GM19328 (cell line): ENCODE measurements around the gene IGF2BP3.
"Not testable (repeated sequence)": the region's sequence is repeated elsewhere in the genome, so short reads cannot be mapped to it uniquely, and the experiment has no call there.

ENCODE experiments used
- ATAC-seq: cut with Tn5 transposase; IDR thresholded peaks from one replicate; pipeline ENCODE4 v1.9.1; 2021; ENCODE audit warnings: mild to moderate bottlenecking, moderate library complexity; ENCODE audit not compliant: unreplicated experiment

IGF2BP3 gene

GRCh38 chr7:23426876-23427275 lies 43.4 kb downstream of the IGF2BP3 start:
- no peak for ATAC-seq

GRCh38 chr7:23422909-23423308 lies 47.4 kb downstream of the IGF2BP3 start:
- ATAC-seq: no peak

GRCh38 chr7:23422384-23422783 lies 47.9 kb downstream of the IGF2BP3 start:
- no peak for ATAC-seq

- ATAC-seq: no peak
Measured at GRCh38 chr7:23419845-23420244, 50.4 kb downstream of the IGF2BP3 start.

DNA sequence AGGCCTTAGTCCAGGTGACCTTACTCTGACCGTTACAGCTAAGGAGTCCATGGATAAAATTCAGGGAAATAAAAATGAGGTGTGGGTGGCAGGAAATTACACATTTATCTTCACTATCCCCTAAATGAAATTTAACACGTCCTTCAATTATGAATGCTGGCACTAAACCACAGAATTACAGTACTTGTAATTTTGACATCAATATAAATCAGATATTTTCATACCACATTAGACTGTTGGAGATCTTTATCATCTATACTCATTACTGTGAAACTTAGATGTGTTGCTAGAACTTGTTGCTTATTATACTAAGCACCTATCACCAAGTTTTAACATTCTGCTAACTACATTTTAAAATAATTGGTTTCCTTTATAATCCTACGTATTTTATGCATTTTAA lies 51.1 kb downstream of the IGF2BP3 start:
- no peak for ATAC-seq

- ATAC-seq: no peak
Measured at GRCh38 chr7:23418046-23418445, 52.2 kb downstream of the IGF2BP3 start.

- ATAC-seq: no peak
Measured at GRCh38 chr7:23415198-23415597, 55.1 kb downstream of the IGF2BP3 start.

DNA sequence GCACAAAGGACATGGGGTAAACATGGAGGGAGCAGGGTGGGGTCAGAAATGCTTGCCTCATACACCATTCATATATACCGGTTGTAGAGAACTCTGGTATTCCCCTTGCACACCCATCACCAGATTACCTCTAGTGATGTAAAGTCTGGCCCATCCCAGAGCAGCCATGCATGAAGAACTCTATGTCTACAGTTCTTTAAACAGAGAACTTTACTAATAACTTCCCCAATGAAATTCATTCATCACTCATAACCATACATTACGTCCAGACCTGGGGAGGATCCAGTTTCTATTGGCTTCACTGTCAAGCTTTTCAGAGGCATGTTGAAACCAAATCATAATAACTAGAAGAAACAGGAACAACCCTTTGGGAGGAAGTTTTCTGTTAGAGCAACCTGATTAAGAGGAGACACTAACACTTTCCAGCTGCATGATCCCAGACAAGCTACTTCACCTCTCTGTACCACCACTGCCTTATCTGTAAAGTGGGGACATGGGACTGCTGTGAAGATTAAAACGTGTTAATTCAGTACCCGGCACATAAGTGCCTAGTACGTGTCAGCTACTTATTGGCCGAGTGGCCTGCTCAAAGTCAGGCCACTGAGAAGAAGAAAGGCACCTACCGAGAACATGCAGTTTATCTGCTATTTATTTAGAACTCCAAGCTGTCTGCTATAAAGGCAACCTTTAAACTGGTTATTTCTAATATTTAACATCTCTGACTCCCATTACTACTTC lies 59.7 kb downstream of the IGF2BP3 start:
- ATAC-seq: no peak

- ATAC-seq: not testable (repeated sequence)
Measured at GRCh38 chr7:23406564-23406963, 63.7 kb downstream of the IGF2BP3 start.

- no peak for ATAC-seq
Measured at GRCh38 chr7:23405240-23405618, 65.1 kb downstream of the IGF2BP3 start.

DNA sequence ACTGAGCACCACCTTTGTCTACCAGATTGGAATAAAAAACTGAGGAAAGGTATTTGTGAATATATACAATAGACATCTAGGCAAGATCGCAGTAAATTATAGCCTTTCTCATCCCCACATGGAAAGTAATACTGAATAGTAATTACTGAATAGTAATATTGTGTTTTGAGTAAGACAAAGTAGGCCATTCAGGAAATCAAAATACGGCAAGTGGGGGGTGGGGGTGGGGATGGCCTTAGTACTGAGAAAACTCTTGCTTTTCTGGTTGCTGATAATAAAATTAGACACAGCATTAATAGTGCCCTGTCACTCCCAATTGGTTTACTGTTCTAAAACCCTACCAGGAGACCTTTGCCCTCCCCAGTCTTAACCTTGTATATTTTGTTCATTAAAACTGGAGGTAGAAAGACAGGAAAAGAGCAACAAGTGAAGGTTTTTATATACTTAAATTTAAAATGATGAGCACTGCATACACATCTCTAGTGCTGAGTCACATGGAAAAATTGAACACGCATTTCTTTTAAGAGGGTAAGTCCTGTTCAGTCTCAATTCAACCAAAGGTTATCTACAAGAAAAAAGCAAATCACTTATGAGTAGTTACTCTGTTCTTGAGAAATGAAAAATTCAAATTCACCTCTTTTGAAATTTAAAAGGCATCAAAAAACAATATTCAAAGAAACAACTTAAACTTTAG lies 65.6 kb downstream of the IGF2BP3 start:
- no peak for ATAC-seq

DNA sequence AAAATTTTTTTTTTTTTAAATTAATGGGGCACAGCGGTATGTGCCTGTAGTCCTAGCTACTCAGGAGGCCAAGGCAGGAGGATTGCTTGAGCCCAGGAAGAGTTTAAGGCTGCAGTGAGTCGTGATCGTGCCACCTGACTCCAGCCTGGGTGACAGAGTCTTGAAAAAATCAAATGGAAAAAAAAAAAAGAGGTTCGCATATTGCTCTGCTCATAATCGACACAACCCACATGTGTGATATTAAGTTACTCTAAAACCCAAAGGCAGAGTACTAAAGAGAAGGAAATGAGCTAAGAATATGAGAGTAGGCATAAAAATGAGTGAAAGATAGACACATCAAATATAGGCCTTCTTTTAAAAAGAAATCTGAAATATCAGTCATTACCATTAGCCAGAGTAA lies 66.3 kb downstream of the IGF2BP3 start:
- no peak for ATAC-seq

- not testable (repeated sequence) for ATAC-seq
Measured at GRCh38 chr7:23398090-23398489, 72.2 kb downstream of the IGF2BP3 start.

DNA sequence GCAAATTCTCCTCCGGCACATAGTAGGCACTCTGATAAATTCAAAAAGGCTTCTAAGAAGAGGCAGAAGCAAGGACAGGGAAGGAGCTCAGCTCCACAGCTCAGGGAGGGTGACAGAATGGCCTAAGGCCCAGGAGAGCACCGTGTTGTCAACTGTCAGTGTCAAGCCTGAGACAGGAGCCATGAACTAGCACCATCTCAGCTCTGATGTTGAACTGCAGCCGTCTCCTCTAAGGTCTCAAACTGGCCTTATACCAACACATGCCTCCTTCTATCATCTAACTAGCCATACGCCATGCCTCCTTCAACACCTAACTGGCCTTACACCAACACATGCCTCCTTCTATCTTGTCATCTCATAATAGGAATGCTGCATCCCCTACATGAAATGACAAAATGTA lies 73.0 kb downstream of the IGF2BP3 start:
- ATAC-seq: no peak

GRCh38 chr7:23396222-23397015 lies 73.9 kb downstream of the IGF2BP3 start:
- no peak for ATAC-seq

DNA sequence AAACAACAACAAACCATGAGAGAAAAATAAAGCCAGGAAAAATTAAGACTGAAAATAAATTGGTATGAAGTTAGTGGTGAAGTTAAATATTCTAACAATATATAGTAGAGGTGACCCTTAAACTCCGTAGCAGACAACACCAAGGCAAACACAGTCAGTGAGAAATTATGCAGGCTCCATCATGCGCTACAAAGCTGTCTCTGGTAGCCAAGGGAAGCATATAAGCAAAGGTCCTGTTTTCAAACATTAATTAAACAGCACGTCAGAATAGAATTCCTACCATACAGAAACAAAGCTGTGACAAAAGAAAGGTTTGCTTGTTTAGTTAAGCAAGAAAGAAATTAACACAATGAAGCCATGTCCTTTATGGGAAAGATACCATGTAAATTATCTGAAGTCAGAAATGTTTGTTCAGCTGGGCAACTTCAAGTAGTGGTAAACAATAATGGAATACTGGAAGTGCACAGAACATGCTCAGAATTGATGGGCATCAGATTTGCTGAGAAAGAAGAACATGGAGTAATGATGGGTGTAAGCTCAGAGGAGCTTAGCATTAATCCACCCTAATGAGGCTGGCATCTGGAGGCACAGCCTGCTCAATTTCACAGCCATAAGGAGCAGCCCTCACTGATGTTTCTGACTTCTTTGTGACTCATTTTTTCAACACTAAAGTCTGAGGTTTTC lies 75.7 kb downstream of the IGF2BP3 start:
- no peak for ATAC-seq

DNA sequence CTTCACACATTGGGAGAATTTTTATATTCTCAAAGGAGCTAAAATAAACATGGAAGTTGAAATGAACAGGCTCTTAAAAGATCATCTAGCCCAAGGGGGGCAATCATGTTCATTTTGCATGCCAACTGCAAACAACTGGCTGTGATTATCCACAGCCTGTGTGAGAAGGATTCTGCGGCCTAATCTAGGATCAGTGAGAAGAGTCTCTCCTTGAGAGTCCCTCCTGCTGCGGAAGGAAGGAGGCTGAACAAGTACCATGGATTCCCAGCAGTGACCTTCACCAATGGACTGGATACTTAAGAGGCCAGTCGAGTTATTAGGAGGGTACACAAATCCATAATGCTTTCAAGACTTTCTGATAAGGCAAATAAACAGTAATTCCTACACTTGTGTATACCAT lies 76.7 kb downstream of the IGF2BP3 start:
- no peak for ATAC-seq

GRCh38 chr7:23389701-23390100 lies 80.6 kb downstream of the IGF2BP3 start:
- no peak for ATAC-seq

DNA sequence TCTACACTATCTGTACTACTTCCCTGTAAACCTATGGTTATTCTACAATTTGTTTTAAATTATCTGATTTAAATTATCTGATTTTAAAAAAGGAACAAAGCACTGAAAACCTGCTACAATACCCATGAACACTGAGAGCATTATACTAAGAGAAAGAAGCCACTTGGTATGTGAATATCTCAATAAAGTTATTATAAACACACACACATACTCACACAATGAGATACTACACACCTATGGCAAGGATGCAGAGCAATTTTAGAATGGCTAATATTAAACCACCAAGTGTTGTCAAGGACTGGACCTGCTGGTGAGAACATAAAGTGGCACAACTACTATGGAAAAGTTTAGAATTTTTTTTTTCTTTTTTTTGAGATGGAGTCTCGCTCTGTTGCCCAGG lies 82.7 kb downstream of the IGF2BP3 start:
- no peak for ATAC-seq

- ATAC-seq: no peak
Measured at GRCh38 chr7:23385140-23385539, 85.2 kb downstream of the IGF2BP3 start.

GRCh38 chr7:23383225-23383624 lies 87.1 kb downstream of the IGF2BP3 start:
- ATAC-seq: no peak
